Medulla oblongata (tissue), 1 donor: ENCODE measurements around the gene ATP11A.
A peak's percentile ranks its signal among the peaks of the same experiment; 100 is the strongest.

Source experiments
- DNase-seq: peaks from one replicate; pipeline ENCODE4 v3.0.0-alpha.2; 2015; ENCODE audit errors: extremely low spot score

The ATP11A gene

DNA sequence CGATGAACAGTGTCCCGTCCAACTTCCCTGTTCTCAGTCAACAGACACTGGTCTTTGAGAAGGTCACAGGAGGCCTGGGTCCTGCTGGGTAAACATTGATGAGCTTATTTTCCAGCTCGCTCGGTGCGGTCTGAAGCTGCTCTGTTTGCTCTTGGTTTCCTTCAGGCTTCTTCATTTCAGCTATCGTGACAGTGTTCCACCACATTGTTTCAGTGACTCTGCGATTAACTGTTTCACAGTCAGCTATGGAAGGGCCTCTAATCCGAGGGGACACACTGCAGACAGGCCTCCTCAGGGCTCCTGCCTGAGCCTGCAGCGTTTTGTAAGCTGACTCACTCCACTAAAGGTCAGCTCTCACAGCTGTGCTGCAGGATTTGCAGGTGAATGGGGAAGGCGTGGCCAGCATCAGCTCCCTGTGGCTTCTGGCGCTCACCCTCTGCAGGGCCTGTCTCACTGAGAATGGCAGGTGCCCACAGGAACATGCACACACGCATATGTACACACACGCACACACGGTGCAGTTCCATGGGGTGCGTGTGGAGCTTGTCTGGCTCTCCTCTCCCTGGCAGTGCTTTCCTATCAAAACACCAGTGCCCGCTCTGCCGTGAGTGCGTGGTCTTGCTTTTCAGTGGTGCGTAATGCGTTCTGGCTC lies 216.3 kb downstream of the ATP11A start:
- DNase-seq, result no peak

DNA sequence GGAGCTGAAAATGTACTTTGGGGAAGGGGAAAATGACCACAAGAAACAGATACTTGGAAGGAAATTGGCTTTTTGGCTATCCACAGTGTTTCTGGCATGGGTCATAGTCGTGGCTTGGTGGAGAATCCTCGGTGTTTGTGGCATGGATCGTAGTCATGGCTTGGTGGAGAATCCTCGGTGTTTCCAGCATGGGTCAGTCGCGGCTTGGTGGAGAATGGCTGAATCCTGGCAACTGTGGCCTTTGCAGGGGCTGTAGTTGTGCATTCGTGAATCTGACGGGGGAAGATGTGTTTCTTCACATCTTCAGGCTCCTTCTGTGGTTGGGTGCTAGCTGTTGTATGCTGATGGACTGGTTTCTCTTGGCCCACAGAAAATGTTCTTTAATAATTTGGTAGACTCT lies 217.4 kb downstream of the ATP11A start:
- no peak for DNase-seq

DNA sequence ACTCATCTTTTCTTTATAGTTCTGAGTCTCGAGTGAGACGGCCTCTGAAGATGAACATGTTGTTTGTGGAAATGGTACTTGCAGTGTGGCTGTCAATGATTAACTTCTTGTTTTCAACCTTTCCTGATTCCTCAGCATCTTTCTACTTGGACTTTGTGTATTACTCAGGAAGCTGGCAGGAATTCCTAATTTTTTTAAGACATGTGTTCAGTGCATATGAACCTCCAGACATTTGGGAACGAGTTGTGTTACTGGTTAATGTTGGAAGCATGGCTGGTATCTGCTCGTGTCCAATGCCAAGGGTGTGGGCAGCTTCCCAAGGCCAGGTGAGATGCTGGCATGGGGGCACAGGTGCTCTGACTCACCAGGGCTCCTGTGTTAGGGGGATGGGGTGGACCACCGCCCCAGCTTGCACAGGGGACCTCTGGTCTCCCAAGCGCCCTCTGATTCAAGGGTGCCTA lies 218.1 kb downstream of the ATP11A start:
- no peak for DNase-seq

DNA sequence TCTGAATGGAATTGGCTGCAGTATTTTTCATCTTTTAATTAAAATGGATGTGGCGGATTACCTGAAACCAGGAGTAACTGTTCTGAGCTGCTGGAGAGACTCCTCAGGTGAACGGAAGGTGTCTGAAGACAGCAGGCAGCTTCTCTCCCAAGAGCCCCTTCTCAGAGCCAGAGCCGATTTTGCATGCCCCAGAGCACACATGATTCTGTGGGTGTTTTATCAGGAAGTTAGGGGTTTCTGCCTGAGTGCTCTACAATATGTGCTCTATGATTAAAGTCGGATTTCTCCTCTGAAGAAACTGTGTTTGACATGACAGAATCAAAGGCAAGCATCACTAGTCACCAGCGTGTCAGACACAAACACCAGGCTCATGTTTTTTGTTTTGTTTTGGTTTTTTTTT lies 218.5 kb downstream of the ATP11A start:
- DNase-seq, result no peak

DNA sequence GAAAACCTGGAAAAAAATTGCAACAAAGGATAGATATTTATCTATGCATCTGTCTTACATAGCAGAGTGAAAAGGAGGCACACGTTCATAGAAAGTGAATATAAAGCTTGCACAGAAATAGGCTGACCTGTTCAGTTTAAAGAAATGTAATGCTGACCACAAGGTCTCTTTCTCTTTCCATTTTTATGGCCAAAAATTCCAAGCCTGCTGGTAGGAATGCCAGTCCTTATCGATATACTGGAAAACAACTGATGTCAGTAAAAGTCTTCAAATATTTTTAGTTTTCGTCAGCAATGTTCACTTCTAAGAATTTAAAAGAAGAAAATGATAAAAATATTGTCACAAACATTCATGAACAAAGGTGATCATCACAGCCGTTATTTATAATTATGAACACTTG lies 220.2 kb downstream of the ATP11A start:
- DNase-seq, result no peak

DNA sequence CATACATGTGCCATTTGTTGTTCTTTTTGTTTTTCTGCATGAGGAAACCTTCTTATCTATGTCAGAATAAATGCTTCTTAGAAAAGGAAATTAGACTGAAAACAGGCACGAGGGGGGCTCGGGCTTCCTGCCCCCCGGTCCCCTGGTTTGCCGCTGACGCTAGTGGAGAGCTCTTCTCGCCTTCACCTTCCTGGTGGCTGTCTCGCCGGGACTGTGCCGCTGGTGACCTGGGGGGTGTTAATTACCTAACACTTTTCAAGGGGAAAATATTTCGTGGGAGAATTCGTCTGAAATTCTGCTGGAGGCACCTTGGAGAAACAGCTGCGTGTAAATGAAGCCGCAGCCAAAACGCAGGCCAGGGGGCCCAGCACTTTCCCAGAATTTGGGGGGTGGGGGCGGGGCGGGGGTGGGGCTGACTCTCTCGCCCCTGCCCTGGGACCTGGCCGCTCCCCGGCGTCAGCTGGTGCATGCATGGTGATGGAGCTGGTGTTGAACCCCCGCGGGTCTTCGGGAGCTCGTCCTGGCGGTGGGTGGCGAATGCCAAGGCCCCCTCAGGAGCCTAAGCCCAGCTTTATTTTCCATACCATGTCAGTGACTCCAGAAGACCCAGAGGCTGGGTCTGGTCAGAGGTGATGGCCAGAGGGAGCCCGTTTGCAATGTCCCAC lies 220.9 kb downstream of the ATP11A start:
- no peak for DNase-seq

DNA sequence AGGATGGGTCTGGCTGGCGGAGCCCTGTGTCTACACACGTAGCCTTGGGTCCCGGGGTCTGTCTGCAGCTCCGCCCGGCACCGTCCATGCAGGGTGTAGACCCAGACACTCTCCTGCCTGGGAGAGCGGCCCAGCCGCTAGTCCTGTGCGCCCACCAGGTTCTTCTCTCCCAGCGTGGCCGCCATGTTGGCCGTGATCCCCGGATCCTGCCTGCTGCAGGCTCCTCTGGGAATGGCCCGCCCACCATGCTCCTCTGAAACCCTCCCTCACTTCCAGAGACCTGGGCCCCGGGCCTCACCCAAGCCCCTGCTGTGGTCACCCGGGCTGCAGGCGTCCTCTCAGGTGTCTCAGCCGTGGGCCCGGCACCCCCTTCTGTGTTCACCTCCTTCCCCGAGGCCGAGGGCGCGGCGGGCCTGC lies 221.5 kb downstream of the ATP11A start:
- DNase-seq, result no peak

DNA sequence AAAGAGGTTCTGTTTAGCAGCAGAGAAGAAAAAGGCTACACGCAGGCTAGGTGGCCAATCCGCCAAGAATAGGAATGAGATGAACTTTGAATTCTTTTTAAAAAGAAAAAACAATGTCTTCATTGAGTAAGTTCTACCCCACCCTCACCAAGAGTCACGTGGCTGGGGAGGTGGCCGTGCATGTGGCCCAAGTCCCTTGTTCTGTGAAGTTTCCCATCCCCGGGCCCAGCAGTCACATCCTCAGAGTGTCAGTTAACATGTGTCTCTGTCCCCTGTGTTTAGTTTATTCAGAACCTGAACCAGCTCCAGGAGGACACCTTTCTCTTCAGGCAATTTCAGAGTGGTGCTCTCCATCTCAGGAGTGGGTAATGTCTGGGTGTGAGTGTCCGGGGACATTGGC lies 222.0 kb downstream of the ATP11A start:
- no peak for DNase-seq

DNA sequence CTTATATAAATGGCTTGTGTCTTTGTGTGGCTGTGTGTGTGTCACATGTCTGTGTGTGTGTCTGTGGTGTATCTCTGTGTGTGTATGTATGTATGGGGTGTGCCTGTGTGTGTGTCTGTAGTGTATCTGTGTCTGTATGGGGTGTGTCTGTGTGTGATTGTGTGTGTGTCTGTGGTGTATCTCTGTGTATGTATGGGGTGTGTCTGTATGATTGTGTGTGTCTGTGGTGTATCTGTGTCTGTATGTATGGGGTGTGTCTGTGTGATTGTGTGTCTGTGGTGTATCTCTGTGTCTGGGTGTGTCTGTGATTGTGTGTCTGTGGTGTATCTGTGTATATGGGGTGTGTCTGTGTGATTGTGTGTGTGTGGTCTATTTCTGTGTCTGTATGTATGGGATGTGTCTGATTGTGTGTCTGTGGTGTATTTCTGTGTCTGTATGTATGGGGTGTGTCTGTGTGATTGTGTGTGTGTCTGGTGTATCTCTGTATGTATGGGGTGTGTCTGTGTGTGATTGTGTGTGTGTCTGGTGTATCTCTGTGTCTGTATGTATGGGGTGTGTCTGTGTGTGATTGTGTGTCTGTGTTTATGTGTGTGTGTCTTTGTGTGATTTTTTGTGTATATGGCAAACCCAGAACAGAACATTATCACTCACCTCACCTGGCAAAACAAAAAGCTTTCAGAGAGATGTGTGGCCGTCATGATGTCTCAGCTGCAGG lies 223.0 kb downstream of the ATP11A start:
- DNase-seq, result no peak

DNA sequence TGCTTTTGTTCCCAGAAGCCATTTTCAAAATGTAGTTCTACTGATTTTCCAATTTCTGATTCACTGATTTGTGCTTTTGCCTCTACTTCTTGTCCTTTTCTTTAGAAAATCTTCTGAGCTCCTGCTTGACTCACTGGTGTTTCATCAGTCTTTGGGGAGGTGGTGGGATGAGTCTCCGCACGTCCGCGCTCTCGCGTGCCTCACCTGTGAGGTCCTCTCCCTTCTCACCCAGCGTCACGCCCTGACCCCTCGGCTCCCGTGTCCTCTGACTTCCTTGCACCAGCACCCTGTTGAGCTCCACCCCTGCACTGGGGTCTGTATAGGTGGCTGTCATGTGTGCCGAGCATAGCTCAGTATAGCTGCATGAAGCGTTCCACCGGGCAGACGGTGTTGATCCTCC lies 226.5 kb downstream of the ATP11A start:
- DNase-seq, result no peak

DNA sequence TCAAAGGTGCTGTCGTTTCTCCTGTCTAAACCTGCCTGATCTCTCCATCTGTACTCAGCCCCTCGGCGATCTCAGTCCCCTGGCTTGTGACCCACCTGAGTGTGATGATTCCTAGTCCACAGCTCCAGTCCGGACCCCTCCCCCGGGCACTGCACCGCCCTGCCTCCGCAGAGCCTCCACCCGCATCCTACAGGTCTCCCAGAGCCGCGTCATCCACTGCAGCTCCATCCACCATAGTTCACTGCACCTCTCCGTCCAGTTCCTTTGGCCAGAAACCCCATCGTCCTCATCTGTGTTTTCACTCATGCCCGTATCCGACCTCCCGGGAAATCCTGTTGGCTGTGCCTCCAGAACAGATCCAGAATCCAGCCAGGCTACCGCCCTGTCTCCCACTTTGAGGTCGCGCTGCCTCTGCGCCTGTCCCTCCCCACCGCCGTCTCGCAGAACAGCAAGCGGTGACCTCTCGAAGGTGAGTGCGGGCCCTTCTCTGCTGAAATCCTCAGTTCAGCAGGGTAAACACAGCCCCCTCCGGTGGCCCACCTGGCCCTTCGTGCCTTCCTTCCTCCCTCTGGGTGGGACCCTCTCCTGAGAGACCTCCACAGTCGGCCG lies 227.3 kb downstream of the ATP11A start:
- DNase-seq, result no peak

DNA sequence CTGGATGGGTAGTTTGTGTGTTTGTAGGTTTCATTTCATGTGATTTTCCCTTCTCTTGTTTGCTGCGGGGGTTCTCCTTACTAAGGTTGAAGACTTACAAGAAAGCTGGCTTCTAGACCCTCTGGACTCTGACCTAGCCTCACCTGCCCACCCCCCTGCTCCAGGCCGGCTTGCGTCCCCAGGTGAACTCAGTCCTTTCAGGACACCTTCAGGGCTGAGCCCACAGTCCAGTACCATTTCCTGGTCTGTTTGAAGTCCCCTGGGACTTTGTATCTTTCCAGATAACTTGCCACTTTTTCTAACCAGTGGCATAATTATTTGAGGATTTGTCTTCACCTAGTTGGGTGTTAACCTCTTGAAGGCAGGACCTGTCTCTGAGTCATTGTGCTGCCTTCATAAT lies 227.9 kb downstream of the ATP11A start:
- DNase-seq, result no peak

DNA sequence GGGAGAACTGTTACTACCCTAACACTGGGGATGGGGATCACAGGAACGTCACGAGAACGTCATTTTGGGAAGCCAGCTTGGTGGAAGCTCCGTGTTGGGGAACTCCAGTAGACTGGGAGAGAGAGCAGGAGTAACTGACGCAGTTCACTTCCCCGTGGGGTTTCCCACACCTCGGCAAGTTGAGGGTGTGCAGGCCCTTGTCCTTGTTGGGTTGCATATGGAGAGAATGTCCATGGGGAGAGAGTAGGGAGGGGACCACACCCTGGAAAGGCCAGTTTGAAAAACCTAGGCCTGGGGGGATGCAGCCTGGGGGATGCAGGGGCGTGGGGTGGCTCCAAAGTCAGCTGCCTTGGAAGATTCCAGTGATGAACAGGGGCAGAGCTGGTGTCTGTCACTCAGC lies 228.4 kb downstream of the ATP11A start:
- no peak for DNase-seq

DNA sequence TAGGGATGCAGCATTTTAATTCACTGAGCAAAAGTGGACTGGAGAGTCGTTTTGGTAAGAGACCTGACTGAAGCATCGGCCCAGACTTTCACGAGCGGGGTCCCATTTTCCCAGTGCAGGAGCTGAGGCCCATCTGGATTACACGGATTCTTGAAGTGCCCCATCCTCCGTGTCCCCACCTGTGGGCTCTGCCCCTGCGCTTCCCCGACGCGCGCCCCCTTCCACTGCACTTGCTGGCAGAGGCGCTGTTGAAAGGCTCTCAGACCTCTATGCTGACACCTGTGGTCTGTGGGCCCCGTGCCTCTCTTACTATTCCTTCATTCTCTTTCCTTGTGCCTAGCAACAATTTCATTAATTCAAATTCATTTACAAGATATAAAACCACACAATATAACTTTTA lies 228.9 kb downstream of the ATP11A start:
- DNase-seq, result no peak

DNA sequence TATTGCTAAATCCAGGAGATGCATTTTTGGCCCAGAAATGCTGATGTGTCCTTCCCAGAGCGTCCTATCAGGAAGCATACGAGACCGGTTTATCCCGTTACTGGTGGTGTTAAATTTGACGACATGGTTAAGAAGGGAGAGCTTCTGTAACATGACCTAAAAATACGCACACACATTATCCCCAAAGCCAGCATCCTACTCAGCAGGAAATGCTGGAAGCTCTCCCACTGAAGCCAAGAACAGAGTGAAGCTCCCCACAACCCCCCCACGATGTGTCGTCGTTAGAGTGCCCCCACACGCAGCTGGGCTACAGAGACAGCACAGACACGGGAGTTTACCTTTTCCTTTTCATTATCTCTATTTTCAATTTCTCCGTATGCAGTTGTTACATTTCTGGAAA lies 234.1 kb downstream of the ATP11A start:
- no peak for DNase-seq

DNA sequence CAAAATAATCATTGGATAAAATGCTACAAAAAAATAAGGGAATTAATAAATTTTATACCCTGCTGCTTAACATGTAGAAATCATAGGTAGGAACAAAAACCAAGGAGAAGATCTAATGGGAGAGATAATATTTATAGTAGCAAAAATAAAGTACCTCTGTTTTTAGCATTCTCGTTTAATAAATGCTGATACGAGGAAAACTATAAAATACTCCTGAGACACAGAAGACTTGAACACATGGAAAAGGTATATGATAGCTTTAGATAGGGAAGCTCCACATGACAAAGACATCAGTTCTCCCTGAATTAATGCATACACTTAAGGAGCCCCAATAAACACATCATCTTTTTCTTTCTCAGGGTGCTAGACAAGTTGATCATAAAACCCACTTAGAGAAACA lies 234.5 kb downstream of the ATP11A start:
- no peak for DNase-seq

DNA sequence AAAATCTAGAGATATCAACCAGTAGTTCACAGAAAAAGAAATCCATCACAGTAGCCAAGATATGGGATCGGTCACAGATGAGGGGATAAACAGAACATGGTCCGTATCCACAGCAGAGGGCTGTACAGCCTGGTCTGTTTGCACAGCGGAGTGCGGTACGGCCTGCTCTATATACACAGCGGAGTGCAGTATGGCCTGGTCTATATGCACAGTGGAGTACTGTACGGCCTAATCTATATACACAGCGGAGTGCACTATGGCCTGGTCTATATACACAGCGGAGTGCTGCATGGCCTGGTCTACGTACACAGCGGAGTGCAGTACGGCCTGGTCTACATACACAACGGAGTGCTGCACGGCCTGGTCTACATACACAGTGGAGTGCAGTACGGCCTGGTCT lies 236.2 kb downstream of the ATP11A start:
- DNase-seq, result no peak

DNA sequence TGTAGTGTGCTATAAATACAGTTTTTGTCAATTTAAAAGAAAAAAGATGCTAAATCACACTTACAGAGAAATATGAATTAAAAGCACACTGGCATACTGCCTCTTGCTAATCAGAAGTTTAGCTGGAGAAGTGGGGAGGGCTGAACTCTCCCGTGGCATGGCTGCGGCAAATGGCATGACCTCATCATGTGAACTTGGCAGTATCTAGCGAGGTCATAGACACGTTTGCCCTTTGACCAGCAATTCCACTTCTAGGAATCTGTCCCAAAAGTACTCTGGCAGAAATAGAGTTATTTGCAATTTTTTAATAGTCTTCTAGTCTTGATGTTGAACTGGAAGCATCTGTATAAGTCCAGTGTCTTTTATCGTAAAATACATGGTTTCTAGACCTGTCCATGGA lies 237.2 kb downstream of the ATP11A start:
- no peak for DNase-seq

DNA sequence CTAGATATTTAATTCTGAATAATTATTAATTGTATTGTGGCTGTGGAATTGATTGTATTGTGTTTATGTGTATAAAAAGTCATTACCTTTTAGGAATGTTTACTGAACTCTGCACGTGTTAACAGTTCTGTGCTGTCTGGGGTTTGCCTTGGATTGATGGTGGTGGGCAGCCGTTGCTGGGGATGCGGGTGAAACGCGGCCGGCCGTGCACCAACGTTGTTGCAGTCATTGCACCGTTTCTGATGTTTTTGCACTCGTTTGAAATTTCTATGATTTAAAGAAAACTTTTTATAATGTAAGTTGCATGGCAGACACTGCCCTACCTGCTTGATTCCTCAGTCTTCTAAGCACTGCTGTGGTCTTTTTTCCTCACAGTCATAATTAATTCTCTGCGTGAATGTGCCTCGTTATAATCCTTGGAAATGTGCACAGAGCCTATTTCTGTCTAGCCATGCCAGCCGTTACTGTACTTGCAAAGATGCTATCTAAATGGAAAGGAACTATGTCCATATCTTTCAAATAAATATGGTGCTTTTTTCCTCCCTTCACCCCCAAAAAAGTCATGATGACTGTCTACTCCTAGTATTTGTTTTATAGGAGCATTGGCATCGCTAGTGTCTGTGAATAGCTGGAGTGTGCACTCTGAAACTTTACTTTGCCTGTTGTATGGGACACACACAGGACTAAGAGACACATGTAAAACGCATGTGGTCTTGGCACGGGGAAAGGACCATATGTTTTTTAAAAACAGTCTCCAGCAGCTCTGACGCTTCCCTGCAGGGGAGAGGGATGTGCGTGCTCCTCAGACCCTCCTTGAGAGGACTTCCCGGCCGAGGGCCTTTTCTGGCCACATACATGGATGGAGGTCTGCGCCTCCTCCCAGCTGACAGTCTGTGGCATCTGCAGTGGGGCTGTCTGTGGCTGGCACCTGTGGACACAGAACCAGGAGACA lies 238.5 kb downstream of the ATP11A start:
- no peak for DNase-seq

DNA sequence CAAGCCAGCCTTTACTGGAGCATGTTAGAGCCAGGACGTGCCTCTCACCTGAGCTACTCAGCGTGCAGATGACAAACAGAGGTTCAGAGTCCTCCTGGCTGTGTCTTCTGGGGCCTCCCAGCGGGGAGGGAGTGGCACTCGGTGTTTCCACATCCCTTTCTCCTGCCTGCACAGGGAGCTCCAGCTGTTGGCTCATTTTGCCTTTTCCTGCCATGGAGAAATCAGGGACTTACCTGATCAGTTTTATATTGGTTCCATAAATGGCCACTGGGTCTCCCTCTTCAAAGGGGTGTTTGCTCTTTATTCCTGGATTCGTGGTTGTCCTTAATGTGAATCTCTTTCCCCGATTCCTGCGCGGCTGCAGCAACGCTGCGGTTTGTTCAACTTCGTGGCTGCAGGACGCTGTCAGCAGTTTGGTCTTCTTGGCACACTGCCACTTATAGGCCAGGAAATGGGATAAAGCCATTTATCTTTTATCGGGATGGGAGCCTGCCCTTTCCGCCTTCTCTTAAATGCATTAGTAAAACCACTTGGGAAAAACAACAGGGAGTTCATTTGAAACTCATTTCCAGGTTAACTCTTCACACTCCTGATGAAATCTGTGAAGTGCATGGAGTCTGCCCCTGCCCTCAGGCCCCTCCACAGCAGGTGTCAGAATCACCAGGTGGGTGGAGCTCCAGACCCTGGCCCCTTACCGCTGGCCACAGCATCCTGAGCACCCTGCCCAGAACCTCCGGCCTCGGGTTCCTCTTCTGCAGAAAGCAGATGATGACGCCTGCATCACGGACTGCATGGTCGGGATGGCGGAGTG lies 239.3 kb downstream of the ATP11A start:
- DNase-seq, result no peak

DNA sequence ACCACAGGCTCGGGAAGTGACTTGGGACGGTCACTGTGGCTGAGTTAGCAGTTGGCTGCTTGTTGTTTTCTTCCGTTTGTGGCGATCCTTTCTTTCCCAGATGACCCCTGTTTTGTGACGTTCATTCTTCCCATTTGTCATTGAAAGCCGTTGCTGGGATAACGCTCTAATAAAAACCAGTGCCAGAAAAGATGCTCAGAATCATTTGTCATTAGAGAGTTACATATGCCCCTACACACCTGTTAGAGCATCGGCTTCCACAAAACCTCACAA lies 239.9 kb downstream of the ATP11A start:
- peak; percentile 7 for DNase-seq
